Superior temporal gyrus (tissue), 1 donor: ENCODE results near the gene SYT13.

Experiments
- DNase-seq: peaks from one replicate; pipeline ENCODE4 v3.0.0-alpha.2; 2016; ENCODE audit errors: extremely low spot score

The SYT13 gene

GRCh38 chr11:45285930-45286632 lies at the start of gene SYT13:
SYT13 (minus strand) TSS chr11:45286341; CDS start chr11:45286207, 134 bp downstream.
- DNase-seq = no peak

GRCh38 chr11:45335434-45335833 lies 49.3 kb upstream of the SYT13 start:
- no peak for DNase-seq

GRCh38 chr11:45334836-45335235 lies 48.7 kb upstream of the SYT13 start:
- no peak for DNase-seq

GRCh38 chr11:45334410-45334809 lies 48.3 kb upstream of the SYT13 start:
- DNase-seq = no peak

- peak; percentile 22 for DNase-seq
Observed at GRCh38 chr11:45333001-45333971, 47.1 kb upstream of the SYT13 start.

GRCh38 chr11:45332276-45332934 lies 46.3 kb upstream of the SYT13 start:
- DNase-seq = peak; percentile 69

- DNase-seq = no peak
Observed at GRCh38 chr11:45331839-45332238, 45.7 kb upstream of the SYT13 start.

- DNase-seq = no peak
Observed at GRCh38 chr11:45328726-45329125, 42.6 kb upstream of the SYT13 start.

GRCh38 chr11:45324459-45324858 lies 38.3 kb upstream of the SYT13 start:
- DNase-seq = no peak

GRCh38 chr11:45323601-45324249 lies 37.6 kb upstream of the SYT13 start:
- DNase-seq = no peak

GRCh38 chr11:45322891-45323600 lies 36.9 kb upstream of the SYT13 start:
- no peak for DNase-seq

- DNase-seq = no peak
Observed at GRCh38 chr11:45322111-45322705, 36.1 kb upstream of the SYT13 start.

GRCh38 chr11:45321669-45322068 lies 35.5 kb upstream of the SYT13 start:
- no peak for DNase-seq

GRCh38 chr11:45321031-45321595 lies 35.0 kb upstream of the SYT13 start:
- no peak for DNase-seq

GRCh38 chr11:45320371-45320770 lies 34.2 kb upstream of the SYT13 start:
- no peak for DNase-seq

- no peak for DNase-seq
Observed at GRCh38 chr11:45319077-45319476, 32.9 kb upstream of the SYT13 start.

GRCh38 chr11:45318516-45318915 lies 32.4 kb upstream of the SYT13 start:
- no peak for DNase-seq

GRCh38 chr11:45316258-45316657 lies 30.1 kb upstream of the SYT13 start:
- DNase-seq = no peak

GRCh38 chr11:45314900-45315299 lies 28.8 kb upstream of the SYT13 start:
- DNase-seq = no peak

- no peak for DNase-seq
Observed at GRCh38 chr11:45313171-45313865, 27.2 kb upstream of the SYT13 start.
